K562 (cell line): ENCODE results near the gene TRAIP. TPM values are rescaled to one million over a fixed set of nuclear protein-coding genes. Genes with fewer than 3 reads are reported as not detected.

ENCODE experiments used
- ATAC-seq: fragments of 200-7000 bp; cut with Tn5 transposase; 3 replicates; pipeline ENCODE4 v1.9.1; 2020; ENCODE audit warnings: moderate library complexity
- BruUV-seq: library from RNA; stranded (reverse); fragments of 400-500 nt; replicated peaks from 2 replicates; lab custom pipeline; 2021; lab: Mats Ljungman, UMichigan
- CTCF ChIA-PET: fragments of 300-600 bp; formaldehyde crosslinking; extraction: SDS; loops from one replicate; lab custom pipeline; 2021; ENCODE audit warnings: low intra/inter-chr PET ratio; lab: Yijun Ruan, JAX
- POLR2A ChIA-PET: fragments of 300-600, 350-650 bp; sonication (Branson Sonifier 250); formaldehyde crosslinking; extraction: SDS; loops from one replicate; lab custom pipeline; 2021; ENCODE audit warnings: antibody characterized with exemption, inconsistent platforms; lab: Yijun Ruan, JAX
- DNase-seq, 4 experiments: peaks; one replicate each; pipeline versions ENCODE4 v3.0.0 to v3.0.0-alpha.2; 2011 to 2018; ENCODE audit warnings: low spot score in 3 of 4, mixed read lengths in 3 of 4; ENCODE audit errors: extremely low read depth in 1 of 4
- FAIRE-seq: peaks from 2 replicates; lab custom pipeline; 2011; peaks lifted over from hg19 to GRCh38; lab: Jason Lieb, UNC
- H2AFZ ChIP-seq: 2 replicates; pipeline ENCODE4 v1.6.0; 2011; ENCODE audit warnings: low read depth, low read length, control low read depth, inconsistent platforms
- H3K27ac ChIP-seq: fragments of 200-600 bp; 3 replicates; pipeline ENCODE4 v1.8.0; 2011; ENCODE audit warnings: low read depth, mild to moderate bottlenecking, control low read depth, inconsistent platforms, low read length, moderate library complexity, mixed read lengths; ENCODE audit errors: extremely low read depth
- H3K27me3 ChIP-seq, 2 experiments: fragments of 300-600 bp in 1 of 2; 2 replicates in 1 of 2; 3 replicates in 1 of 2; pipeline versions ENCODE4 v1.6.0 to v1.8.0; 2011; ENCODE audit warnings: inconsistent platforms in 2 of 2, low read length in 2 of 2, mild to moderate bottlenecking in 1 of 2, mixed read lengths in 1 of 2, moderate library complexity in 1 of 2; ENCODE audit not compliant: control insufficient read depth in 2 of 2, insufficient read depth in 2 of 2
- H3K36me3 ChIP-seq: fragments of 300-600 bp; 3 replicates; pipeline ENCODE4 v1.8.0; 2011; ENCODE audit warnings: mild to moderate bottlenecking, low read length, inconsistent platforms; ENCODE audit not compliant: control insufficient read depth, insufficient read depth
- H3K4me1 ChIP-seq, 2 experiments: fragments of 200-600 bp in 1 of 2; replicated peaks in 1 of 2; 2 replicates in 1 of 2; 3 replicates in 1 of 2; pipeline versions ENCODE4 v1.5.1 to v1.8.0; 2011; ENCODE audit warnings: inconsistent platforms in 2 of 2, low read length in 2 of 2, mild to moderate bottlenecking in 1 of 2, mixed read lengths in 1 of 2, moderate library complexity in 1 of 2; ENCODE audit not compliant: control insufficient read depth in 2 of 2, insufficient read depth in 2 of 2
- H3K4me2 ChIP-seq: 2 replicates; pipeline ENCODE4 v1.6.1; 2011; ENCODE audit warnings: low read length, control low read depth, inconsistent platforms, mixed read lengths; ENCODE audit not compliant: insufficient read depth
- H3K4me3 ChIP-seq: fragments of 200-600 bp; sonication (generic), shearing (Covaris generic); 2 replicates; pipeline ENCODE4 v1.5.1; 2016; ENCODE audit warnings: control low read depth, inconsistent platforms
- H3K79me2 ChIP-seq: fragments of 200-600 bp; 3 replicates; pipeline ENCODE4 v1.8.0; 2011; ENCODE audit warnings: low read length, inconsistent platforms; ENCODE audit not compliant: control insufficient read depth, insufficient read depth
- H3K9ac ChIP-seq, 2 experiments: 2 replicates each; pipeline versions ENCODE4 v1.6.0 to v1.6.1; 2011; ENCODE audit warnings: low read depth in 2 of 2, low read length in 2 of 2, control low read depth in 1 of 2, inconsistent platforms in 1 of 2, mild to moderate bottlenecking in 1 of 2, mixed read lengths in 1 of 2; ENCODE audit not compliant: insufficient read depth in 1 of 2
- H3K9me1 ChIP-seq: one replicate; pipeline ENCODE4 v1.6.0; 2011; ENCODE audit warnings: inconsistent platforms, mild to moderate bottlenecking, low read length, moderate library complexity; ENCODE audit not compliant: control insufficient read depth, insufficient read depth
- H3K9me3 ChIP-seq: replicated peaks from 2 replicates; pipeline ENCODE4 v1.5.1; 2011; ENCODE audit warnings: low read depth, low read length, inconsistent platforms; ENCODE audit not compliant: control insufficient read depth, insufficient read depth
- H4K20me1 ChIP-seq: replicated peaks from 2 replicates; pipeline ENCODE4 v1.6.1; 2011; ENCODE audit warnings: low read length, inconsistent platforms, mixed read lengths; ENCODE audit not compliant: control insufficient read depth, insufficient read depth
- ARHGAP35 ChIP-seq: fragments of 450-650 bp; IDR thresholded peaks from 2 replicates; pipeline ENCODE4 v1.6.1; 2018; ENCODE audit not compliant: partially characterized antibody
- TSC22D4 ChIP-seq: fragments of 450-650 bp; IDR thresholded peaks from 2 replicates; pipeline ENCODE4 v1.6.1; 2016; ENCODE audit warnings: missing genetic modification characterization, missing biosample characterization, control low read depth
- ZFX ChIP-seq: sonication (generic); formaldehyde crosslinking; IDR thresholded peaks from 2 replicates; pipeline ENCODE4 v1.8.0; 2022; ENCODE audit warnings: mild to moderate bottlenecking, missing genetic modification reagents, moderate library complexity
- ZNF3 ChIP-seq: fragments of 250-450 bp; sonication (Bioruptor Pico); IDR thresholded peaks from 2 replicates; pipeline ENCODE4 v1.5.0; 2021; ENCODE audit warnings: mild to moderate bottlenecking, moderate library complexity
- WGBS: fragments of 100-300 bp; shearing (Covaris generic); methylation state at CpG from one replicate; pipeline ENCODE4 v1.1.6; 2016; ENCODE audit warnings: low coverage, mixed read lengths; ENCODE audit not compliant: insufficient coverage; ENCODE audit errors: missing lambda C conversion rate; 5-methylcytosine and 5-hydroxymethylcytosine counted together
- in situ Hi-C: fragments of 300-500 bp; cut with MboI; formaldehyde crosslinking; loops from 4 replicates; pipeline ENCODE4 v1.15.0; 2018; ENCODE audit warnings: inconsistent platforms, mixed read lengths
- intact Hi-C: fragments of 100-400 bp; cut with micrococcal nuclease; formaldehyde crosslinking; loops from 2 replicates; pipeline ENCODE4 v1.14.2; 2022
- microRNA-seq: library from miRNA; unstranded; fragments of <30 nt; microRNA quantifications from one replicate; pipeline ENCODE4, GENCODE V29; 2018; ENCODE audit warnings: borderline microRNAs expressed
- polyA plus RNA-seq, 8 experiments: library from polyadenylated mRNA; depleted of rRNA in 4 of 8; stranded (reverse) in 5 of 8; unstranded in 3 of 8; fragments of >200 nt; fragmentation: Nextera tagmentation in 2 of 8; fragmentation: Illumina TruSeq in 1 of 8; extraction: Ambion mirVana in 2 of 8; extraction: Trizol in 1 of 8; gene quantifications; 2 replicates each; pipeline versions ENCODE4 v1.2.1 to v1.2.3, GENCODE V29; 2011 to 2014; ENCODE audit warnings: inconsistent platforms in 1 of 8, missing spikeins in 1 of 8
- small RNA-seq: library from RNA; depleted of rRNA; stranded (forward); fragments of <200 nt; gene quantifications from one replicate; pipeline ENCODE3, GENCODE V24; 2014
- total RNA-seq, 7 experiments: library from RNA; depleted of rRNA in 6 of 7; stranded (reverse); fragments of >200 nt in 6 of 7; fragmentation: Illumina TruSeq in 2 of 7; extraction: Trizol in 2 of 7; gene quantifications; 2 replicates each; pipeline versions ENCODE4 v1.2.1 to v1.2.3, GENCODE V29; 2011 to 2021; ENCODE audit warnings: low replicate concordance in 1 of 7
- TF ChIP-seq, protein P1 (sequence below): sonication (generic); formaldehyde crosslinking; IDR thresholded peaks from 2 replicates; pipeline ENCODE4 v1.8.1; 2023; ENCODE audit warnings: mild to moderate bottlenecking, missing genetic modification reagents
- TF ChIP-seq, protein P2 (sequence below): sonication (generic); formaldehyde crosslinking; IDR thresholded peaks from 2 replicates; pipeline ENCODE4 v1.8.1; 2023; ENCODE audit warnings: mild to moderate bottlenecking, missing genetic modification reagents, moderate library complexity

The TRAIP gene
- total and polyA plus RNA-seq, 9 of the 15 experiments (the other 6 are each of a cell fraction or from before 2014, with no cell fraction given), result 14.3 to 38.6 (median 21.2) TPM

DNA sequence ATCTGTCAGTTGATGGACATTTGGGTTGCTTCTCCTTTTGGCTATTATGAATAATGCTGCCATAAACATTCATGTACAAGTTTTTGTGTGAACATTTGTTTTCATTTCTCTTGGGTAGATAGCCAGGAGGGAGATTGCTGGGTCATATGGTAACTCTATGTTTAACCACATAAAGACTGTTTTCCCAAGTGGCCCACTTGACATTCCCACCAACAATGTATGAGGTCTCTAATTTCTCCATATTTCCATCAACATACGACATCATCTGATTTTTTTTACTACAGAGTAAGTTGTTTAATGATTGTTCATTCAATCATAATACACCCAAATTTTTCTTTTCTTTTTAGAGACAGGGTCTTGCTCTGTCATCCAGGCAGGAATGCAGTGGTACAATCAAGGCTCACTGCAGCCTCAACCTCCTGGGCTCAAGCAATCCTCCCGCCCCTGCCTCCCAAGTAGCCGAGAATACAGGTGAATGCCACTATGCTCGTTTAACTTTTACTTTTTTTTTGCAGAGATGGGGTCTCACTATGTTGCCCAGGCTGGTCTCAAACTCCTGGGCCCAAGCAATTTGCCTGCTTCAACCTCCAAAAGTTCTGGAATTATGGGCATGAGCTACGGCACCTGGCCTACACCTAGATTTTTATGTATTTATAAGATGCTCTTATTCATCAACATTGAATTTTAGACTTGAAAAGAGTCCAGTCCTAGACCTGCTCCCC is 76.8 kb downstream of the TRAIP start:
- no peaks in the 10 kb centered on the region for H3K9me3 ChIP-seq
- no peak overlapping the region for H3K4me2 ChIP-seq
- ChIA-PET CTCF (no interaction called here), POLR2A (interaction anchor here (0.9 to 1.4 kb wide), 3 partner anchors 20 to 24 kb away, joined by 3 to 4 read pairs (median 3); partner anchors contain the start of gene INKA1)
- no TSS peak for BruUV-seq
- no peak overlapping the region for H3K9ac ChIP-seq
- H3K36me3 ChIP-seq, result peaks cover 57% of the 10 kb centered on the region; the same call in 2 of the 3 replicates
- no peak for ATAC-seq
- H3K4me3 ChIP-seq, result no peak overlapping the region
- H3K9me1 ChIP-seq, result no peaks in the 10 kb centered on the region
- intact Hi-C loops, result no loop called here
- H2AFZ ChIP-seq, result no peak overlapping the region
- in situ Hi-C loops, result no loop called here
- no peak for DNase-seq
- no peaks in the 10 kb centered on the region; a peak in 2 of 5 replicates for H3K4me1 ChIP-seq
- no peak for TF ChIP-seq TSC22D4 (tag)
- TF ChIP-seq, protein P1, sequence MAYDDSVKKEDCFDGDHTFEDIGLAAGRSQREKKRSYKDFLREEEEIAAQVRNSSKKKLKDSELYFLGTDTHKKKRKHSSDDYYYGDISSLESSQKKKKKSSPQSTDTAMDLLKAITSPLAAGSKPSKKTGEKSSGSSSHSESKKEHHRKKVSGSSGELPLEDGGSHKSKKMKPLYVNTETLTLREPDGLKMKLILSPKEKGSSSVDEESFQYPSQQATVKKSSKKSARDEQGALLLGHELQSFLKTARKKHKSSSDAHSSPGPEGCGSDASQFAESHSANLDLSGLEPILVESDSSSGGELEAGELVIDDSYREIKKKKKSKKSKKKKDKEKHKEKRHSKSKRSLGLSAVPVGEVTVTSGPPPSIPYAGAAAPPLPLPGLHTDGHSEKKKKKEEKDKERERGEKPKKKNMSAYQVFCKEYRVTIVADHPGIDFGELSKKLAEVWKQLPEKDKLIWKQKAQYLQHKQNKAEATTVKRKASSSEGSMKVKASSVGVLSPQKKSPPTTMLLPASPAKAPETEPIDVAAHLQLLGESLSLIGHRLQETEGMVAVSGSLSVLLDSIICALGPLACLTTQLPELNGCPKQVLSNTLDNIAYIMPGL (CRISPR knock-in tag), result no peak
- TF ChIP-seq ZNF3 (CRISPR knock-in tag), result no peak
- TF ChIP-seq ARHGAP35, result no peak
- TF ChIP-seq ZFX (CRISPR knock-in tag), result no peak
- TF ChIP-seq, protein P2, sequence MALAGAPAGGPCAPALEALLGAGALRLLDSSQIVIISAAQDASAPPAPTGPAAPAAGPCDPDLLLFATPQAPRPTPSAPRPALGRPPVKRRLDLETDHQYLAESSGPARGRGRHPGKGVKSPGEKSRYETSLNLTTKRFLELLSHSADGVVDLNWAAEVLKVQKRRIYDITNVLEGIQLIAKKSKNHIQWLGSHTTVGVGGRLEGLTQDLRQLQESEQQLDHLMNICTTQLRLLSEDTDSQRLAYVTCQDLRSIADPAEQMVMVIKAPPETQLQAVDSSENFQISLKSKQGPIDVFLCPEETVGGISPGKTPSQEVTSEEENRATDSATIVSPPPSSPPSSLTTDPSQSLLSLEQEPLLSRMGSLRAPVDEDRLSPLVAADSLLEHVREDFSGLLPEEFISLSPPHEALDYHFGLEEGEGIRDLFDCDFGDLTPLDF (CRISPR knock-in tag), result no peak
- 84% methylated on average over 5 of the region's 5 CpGs for WGBS
- no peak overlapping the region for H3K27ac ChIP-seq
- H3K79me2 ChIP-seq, result peaks cover 79% of the 10 kb centered on the region
- no peak for FAIRE-seq
- no peaks in the 10 kb centered on the region for H3K27me3 ChIP-seq
- 0 out of 2 replicates have a peak, but pooled peaks cover 3% of the 10 kb centered on the region for H4K20me1 ChIP-seq

Small RNAs within 50 kb of the gene (microRNA-seq; reads per million reads assigned to microRNA genes)
- not detected for gene MIR5193

Small RNAs within 50 kb of the gene (small RNA-seq; reads per million reads assigned to genes)
- not detected for gene RN7SL217P

Other genes with a start within 250 kb of the TRAIP start
Only the 7 nearest of the 14 such genes appear.
- gene IP6K1, start 70.0 kb downstream of the TRAIP start, total RNA-seq (2014; rRNA removed), result 13.1 and 18.2 TPM in 2 replicates
- 7.9 and 10.5 TPM in 2 replicates for gene IP6K1, start 70.0 kb downstream of the TRAIP start, total RNA-seq (2014; rRNA removed; fragmentation: Illumina TruSeq; extraction: Trizol)
- 12.0 and 12.9 TPM in 2 replicates for gene IP6K1, start 70.0 kb downstream of the TRAIP start, total RNA-seq (2015; rRNA removed; fragmentation: Illumina TruSeq; extraction: Trizol)
- 29.2 and 31.2 TPM in 2 replicates for gene IP6K1, start 70.0 kb downstream of the TRAIP start, total RNA-seq (2021)
- 27.9 and 31.5 TPM in 2 replicates for gene IP6K1, start 70.0 kb downstream of the TRAIP start, polyA plus RNA-seq (2011; rRNA removed)
- 13.4 and 16.4 TPM in 2 replicates for gene IP6K1, start 70.0 kb downstream of the TRAIP start, polyA plus RNA-seq (2014; fragmentation: Illumina TruSeq; extraction: Trizol)
- gene IP6K1, start 70.0 kb downstream of the TRAIP start, polyA plus RNA-seq (2014; fragmentation: Nextera tagmentation; extraction: Ambion mirVana), result 1 to 10 TPM in 1 of 2 experiments, under 1 TPM in 1; 0.46 to 1.9 TPM
- gene IP6K1, start 70.0 kb downstream of the TRAIP start, polyA plus RNA-seq (2014; rRNA removed), result 15.4 and 15.6 TPM in 2 replicates
- gene CDHR4, start 56.7 kb downstream of the TRAIP start, total RNA-seq (2014; rRNA removed), result not detected in 2 replicates
- not detected in 2 replicates for gene CDHR4, start 56.7 kb downstream of the TRAIP start, total RNA-seq (2014; rRNA removed; fragmentation: Illumina TruSeq; extraction: Trizol)
- gene CDHR4, start 56.7 kb downstream of the TRAIP start, total RNA-seq (2015; rRNA removed; fragmentation: Illumina TruSeq; extraction: Trizol), result not detected in 2 replicates
- not detected in 2 replicates for gene CDHR4, start 56.7 kb downstream of the TRAIP start, total RNA-seq (2021)
- gene CDHR4, start 56.7 kb downstream of the TRAIP start, polyA plus RNA-seq (2011; rRNA removed), result 0.21 and 0.27 TPM in 2 replicates
- gene CDHR4, start 56.7 kb downstream of the TRAIP start, polyA plus RNA-seq (2014; fragmentation: Illumina TruSeq; extraction: Trizol), result 0.11 TPM in 1 of 2 replicates, not detected in the other
- gene CDHR4, start 56.7 kb downstream of the TRAIP start, polyA plus RNA-seq (2014; fragmentation: Nextera tagmentation; extraction: Ambion mirVana), result not detected
- gene CDHR4, start 56.7 kb downstream of the TRAIP start, polyA plus RNA-seq (2014; rRNA removed), result 0.28 TPM in 1 of 2 replicates, not detected in the other
- 13.6 and 13.9 TPM in 2 replicates for gene INKA1, start 53.3 kb downstream of the TRAIP start, total RNA-seq (2014; rRNA removed)
- gene INKA1, start 53.3 kb downstream of the TRAIP start, total RNA-seq (2014; rRNA removed; fragmentation: Illumina TruSeq; extraction: Trizol), result 1.1 and 1.9 TPM in 2 replicates
- gene INKA1, start 53.3 kb downstream of the TRAIP start, total RNA-seq (2015; rRNA removed; fragmentation: Illumina TruSeq; extraction: Trizol), result 6.7 and 7.6 TPM in 2 replicates
- 11.1 and 11.2 TPM in 2 replicates for gene INKA1, start 53.3 kb downstream of the TRAIP start, total RNA-seq (2021)
- gene INKA1, start 53.3 kb downstream of the TRAIP start, polyA plus RNA-seq (2011; rRNA removed), result 5.2 and 7.2 TPM in 2 replicates
- 3.9 and 7.5 TPM in 2 replicates for gene INKA1, start 53.3 kb downstream of the TRAIP start, polyA plus RNA-seq (2014; fragmentation: Illumina TruSeq; extraction: Trizol)
- 1 to 10 TPM in 1 of 2 experiments, under 1 TPM in 1; 0.55 to 1.2 TPM for gene INKA1, start 53.3 kb downstream of the TRAIP start, polyA plus RNA-seq (2014; fragmentation: Nextera tagmentation; extraction: Ambion mirVana)
- 11.2 and 12.8 TPM in 2 replicates for gene INKA1, start 53.3 kb downstream of the TRAIP start, polyA plus RNA-seq (2014; rRNA removed)
- 2.0 and 2.6 TPM in 2 replicates for gene UBA7, start 42.6 kb downstream of the TRAIP start, total RNA-seq (2014; rRNA removed)
- 0.57 and 0.80 TPM in 2 replicates for gene UBA7, start 42.6 kb downstream of the TRAIP start, total RNA-seq (2014; rRNA removed; fragmentation: Illumina TruSeq; extraction: Trizol)
- gene UBA7, start 42.6 kb downstream of the TRAIP start, total RNA-seq (2015; rRNA removed; fragmentation: Illumina TruSeq; extraction: Trizol), result 2.5 and 3.0 TPM in 2 replicates
- gene UBA7, start 42.6 kb downstream of the TRAIP start, total RNA-seq (2021), result 3.3 and 3.7 TPM in 2 replicates
- 2.2 and 3.8 TPM in 2 replicates for gene UBA7, start 42.6 kb downstream of the TRAIP start, polyA plus RNA-seq (2011; rRNA removed)
- gene UBA7, start 42.6 kb downstream of the TRAIP start, polyA plus RNA-seq (2014; fragmentation: Illumina TruSeq; extraction: Trizol), result 1.7 and 1.8 TPM in 2 replicates
- gene UBA7, start 42.6 kb downstream of the TRAIP start, polyA plus RNA-seq (2014; fragmentation: Nextera tagmentation; extraction: Ambion mirVana), result under 1 TPM; 0.17 to 0.80 TPM
- 2.0 and 3.3 TPM in 2 replicates for gene UBA7, start 42.6 kb downstream of the TRAIP start, polyA plus RNA-seq (2014; rRNA removed)
- gene CAMKV, start 13.3 kb upstream of the TRAIP start, total RNA-seq (2014; rRNA removed), result 1.2 and 1.8 TPM in 2 replicates
- gene CAMKV, start 13.3 kb upstream of the TRAIP start, total RNA-seq (2014; rRNA removed; fragmentation: Illumina TruSeq; extraction: Trizol), result 0.51 and 0.73 TPM in 2 replicates
- gene CAMKV, start 13.3 kb upstream of the TRAIP start, total RNA-seq (2015; rRNA removed; fragmentation: Illumina TruSeq; extraction: Trizol), result 0.26 and 0.51 TPM in 2 replicates
- 2.3 and 2.7 TPM in 2 replicates for gene CAMKV, start 13.3 kb upstream of the TRAIP start, total RNA-seq (2021)
- gene CAMKV, start 13.3 kb upstream of the TRAIP start, polyA plus RNA-seq (2011; rRNA removed), result 1.0 and 1.5 TPM in 2 replicates
- gene CAMKV, start 13.3 kb upstream of the TRAIP start, polyA plus RNA-seq (2014; fragmentation: Illumina TruSeq; extraction: Trizol), result 0.79 and 1.4 TPM in 2 replicates
- gene CAMKV, start 13.3 kb upstream of the TRAIP start, polyA plus RNA-seq (2014; fragmentation: Nextera tagmentation; extraction: Ambion mirVana), result under 1 TPM; 0.08 to 0.22 TPM
- gene CAMKV, start 13.3 kb upstream of the TRAIP start, polyA plus RNA-seq (2014; rRNA removed), result 1.5 and 1.7 TPM in 2 replicates
- gene MST1R, start 47.3 kb upstream of the TRAIP start, total RNA-seq (2014; rRNA removed), result 3.8 and 3.9 TPM in 2 replicates
- 1.3 and 1.9 TPM in 2 replicates for gene MST1R, start 47.3 kb upstream of the TRAIP start, total RNA-seq (2014; rRNA removed; fragmentation: Illumina TruSeq; extraction: Trizol)
- 2.0 TPM in 2 replicates for gene MST1R, start 47.3 kb upstream of the TRAIP start, total RNA-seq (2015; rRNA removed; fragmentation: Illumina TruSeq; extraction: Trizol)
- 8.1 and 9.1 TPM in 2 replicates for gene MST1R, start 47.3 kb upstream of the TRAIP start, total RNA-seq (2021)
- gene MST1R, start 47.3 kb upstream of the TRAIP start, polyA plus RNA-seq (2011; rRNA removed), result 10.0 and 12.5 TPM in 2 replicates
- 4.2 and 5.3 TPM in 2 replicates for gene MST1R, start 47.3 kb upstream of the TRAIP start, polyA plus RNA-seq (2014; fragmentation: Illumina TruSeq; extraction: Trizol)
- 1 to 10 TPM; 2.6 to 2.7 TPM for gene MST1R, start 47.3 kb upstream of the TRAIP start, polyA plus RNA-seq (2014; fragmentation: Nextera tagmentation; extraction: Ambion mirVana)
- gene MST1R, start 47.3 kb upstream of the TRAIP start, polyA plus RNA-seq (2014; rRNA removed), result 5.3 and 10.1 TPM in 2 replicates
- gene MON1A, start 73.2 kb upstream of the TRAIP start, total RNA-seq (2014; rRNA removed), result 12.6 and 15.7 TPM in 2 replicates
- 3.4 and 4.1 TPM in 2 replicates for gene MON1A, start 73.2 kb upstream of the TRAIP start, total RNA-seq (2014; rRNA removed; fragmentation: Illumina TruSeq; extraction: Trizol)
- 7.9 and 8.7 TPM in 2 replicates for gene MON1A, start 73.2 kb upstream of the TRAIP start, total RNA-seq (2015; rRNA removed; fragmentation: Illumina TruSeq; extraction: Trizol)
- 13.8 and 14.7 TPM in 2 replicates for gene MON1A, start 73.2 kb upstream of the TRAIP start, total RNA-seq (2021)
- gene MON1A, start 73.2 kb upstream of the TRAIP start, polyA plus RNA-seq (2011; rRNA removed), result 5.8 and 7.8 TPM in 2 replicates
- 6.8 and 8.4 TPM in 2 replicates for gene MON1A, start 73.2 kb upstream of the TRAIP start, polyA plus RNA-seq (2014; fragmentation: Illumina TruSeq; extraction: Trizol)
- 1 to 10 TPM; 1.1 to 1.5 TPM for gene MON1A, start 73.2 kb upstream of the TRAIP start, polyA plus RNA-seq (2014; fragmentation: Nextera tagmentation; extraction: Ambion mirVana)
- 12.9 and 13.4 TPM in 2 replicates for gene MON1A, start 73.2 kb upstream of the TRAIP start, polyA plus RNA-seq (2014; rRNA removed)